Neural crest cell (in vitro differentiated cells): ENCODE results near the gene INHBB. TPM values are rescaled to one million over a fixed set of nuclear protein-coding genes. Genes with fewer than 3 reads are reported as not detected.
A peak's percentile ranks its signal among the peaks of the same experiment; 100 is the strongest.

Experiments used
- DNase-seq: peaks from one replicate; pipeline ENCODE4 v3.0.0; 2021; ENCODE audit warnings: low read depth, mixed read lengths, low spot score
- H3K27ac Mint-ChIP-seq: one replicate; pipeline ENCODE4 v1.8.0; 2021; ENCODE audit warnings: mild to moderate bottlenecking, mixed read lengths; ENCODE audit not compliant: unreplicated experiment
- H3K27me3 Mint-ChIP-seq: 2 replicates; pipeline ENCODE4 v1.8.0; 2021; ENCODE audit warnings: low read depth, mild to moderate bottlenecking, mixed read lengths
- H3K36me3 Mint-ChIP-seq: 2 replicates; pipeline ENCODE4 v1.8.0; 2021; ENCODE audit warnings: low read depth, mild to moderate bottlenecking, mixed read lengths
- H3K4me1 Mint-ChIP-seq: 2 replicates; pipeline ENCODE4 v1.8.0; 2021; ENCODE audit warnings: mixed read lengths
- H3K4me3 Mint-ChIP-seq: one replicate; pipeline ENCODE4 v1.8.0; 2021; ENCODE audit warnings: mild to moderate bottlenecking, mixed read lengths
- H3K9me3 Mint-ChIP-seq: 2 replicates; pipeline ENCODE4 v1.8.0; 2021; ENCODE audit warnings: mixed read lengths
- CTCF ChIP-seq: fragments of 200-600 bp; sonication (generic); conservative IDR thresholded peaks from 2 replicates; pipeline ENCODE4 v1.5.0; 2021; ENCODE audit warnings: antibody characterized with exemption, mild to moderate bottlenecking
- total RNA-seq: library from RNA; stranded (reverse); gene quantifications from 2 replicates; pipeline ENCODE4 v1.2.1, GENCODE V29; 2021

INHBB gene
- total RNA-seq, 1 donor from 2014 or later, result 0.49 TPM

GRCh38 chr2:120343433-120344105 lies 2.4 kb upstream of the INHBB start:
- H3K9me3 Mint-ChIP-seq, result no peaks in the 10 kb centered on the region
- H3K27me3 Mint-ChIP-seq, result peaks cover 72% of the 10 kb centered on the region
- no peak overlapping the region for H3K27ac Mint-ChIP-seq
- peak; percentile 79 for DNase-seq
- H3K4me3 Mint-ChIP-seq, result peak overlapping the region; percentile 65
- H3K36me3 Mint-ChIP-seq, result no peaks in the 10 kb centered on the region
- peaks cover 20% of the 10 kb centered on the region for H3K4me1 Mint-ChIP-seq
- peak; percentile 82 for TF ChIP-seq CTCF

GRCh38 chr2:120344214-120344975 lies 1.5 kb upstream of the INHBB start:
- H3K27ac Mint-ChIP-seq, result no peak overlapping the region
- peaks cover 72% of the 10 kb centered on the region for H3K27me3 Mint-ChIP-seq
- TF ChIP-seq CTCF, result no peak
- H3K9me3 Mint-ChIP-seq, result no peaks in the 10 kb centered on the region
- H3K4me1 Mint-ChIP-seq, result peaks cover 26% of the 10 kb centered on the region
- no peaks in the 10 kb centered on the region for H3K36me3 Mint-ChIP-seq
- peak; percentile 29 for DNase-seq
- no peak overlapping the region for H3K4me3 Mint-ChIP-seq

- TF ChIP-seq CTCF, result no peak
- H3K27me3 Mint-ChIP-seq, result peaks cover 74% of the 10 kb centered on the region
- no peak overlapping the region for H3K4me3 Mint-ChIP-seq
Observed at GRCh38 chr2:120344976-120345581, 857 bp upstream of the INHBB start.

GRCh38 chr2:120345608-120346007 lies 328 bp upstream of the INHBB start:
- Mint-ChIP-seq H3K9me3 (no peaks in the 10 kb centered on the region), H3K4me3 (no peak overlapping the region), H3K27me3 (peaks cover 76% of the 10 kb centered on the region), H3K4me1 (peaks cover 37% of the 10 kb centered on the region), H3K27ac (no peak overlapping the region), H3K36me3 (no peaks in the 10 kb centered on the region)
- DNase-seq, result no peak
- TF ChIP-seq CTCF, result no peak

More at GRCh38 chr2:120344976-120345581, 857 bp upstream of the INHBB start:
- no peaks in the 10 kb centered on the region for H3K36me3 Mint-ChIP-seq
- no peak overlapping the region for H3K27ac Mint-ChIP-seq
- DNase-seq, result peak; percentile 20
- H3K4me1 Mint-ChIP-seq, result peaks cover 32% of the 10 kb centered on the region
- H3K9me3 Mint-ChIP-seq, result no peaks in the 10 kb centered on the region

GRCh38 chr2:120346667-120347358 lies 877 bp downstream of the INHBB start:
- Mint-ChIP-seq H3K36me3 (no peaks in the 10 kb centered on the region), H3K9me3 (no peaks in the 10 kb centered on the region), H3K27ac (no peak overlapping the region), H3K4me3 (peak overlapping the region; percentile 73), H3K27me3 (peaks cover 73% of the 10 kb centered on the region), H3K4me1 (peaks cover 38% of the 10 kb centered on the region)
- DNase-seq, result peak; percentile 22
- no peak for TF ChIP-seq CTCF
